DMS79 (cell line): ENCODE results near the gene BCDIN3D.
"Not testable (repeated sequence)": the region's sequence is repeated elsewhere in the genome, so short reads cannot be mapped to it uniquely, and the experiment has no call there.

ENCODE experiments used
- DNase-seq: peaks from one replicate; lab custom pipeline; 2025; lab: John Stamatoyannopoulos, UW

The BCDIN3D gene, protein sequence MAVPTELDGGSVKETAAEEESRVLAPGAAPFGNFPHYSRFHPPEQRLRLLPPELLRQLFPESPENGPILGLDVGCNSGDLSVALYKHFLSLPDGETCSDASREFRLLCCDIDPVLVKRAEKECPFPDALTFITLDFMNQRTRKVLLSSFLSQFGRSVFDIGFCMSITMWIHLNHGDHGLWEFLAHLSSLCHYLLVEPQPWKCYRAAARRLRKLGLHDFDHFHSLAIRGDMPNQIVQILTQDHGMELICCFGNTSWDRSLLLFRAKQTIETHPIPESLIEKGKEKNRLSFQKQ

DNA sequence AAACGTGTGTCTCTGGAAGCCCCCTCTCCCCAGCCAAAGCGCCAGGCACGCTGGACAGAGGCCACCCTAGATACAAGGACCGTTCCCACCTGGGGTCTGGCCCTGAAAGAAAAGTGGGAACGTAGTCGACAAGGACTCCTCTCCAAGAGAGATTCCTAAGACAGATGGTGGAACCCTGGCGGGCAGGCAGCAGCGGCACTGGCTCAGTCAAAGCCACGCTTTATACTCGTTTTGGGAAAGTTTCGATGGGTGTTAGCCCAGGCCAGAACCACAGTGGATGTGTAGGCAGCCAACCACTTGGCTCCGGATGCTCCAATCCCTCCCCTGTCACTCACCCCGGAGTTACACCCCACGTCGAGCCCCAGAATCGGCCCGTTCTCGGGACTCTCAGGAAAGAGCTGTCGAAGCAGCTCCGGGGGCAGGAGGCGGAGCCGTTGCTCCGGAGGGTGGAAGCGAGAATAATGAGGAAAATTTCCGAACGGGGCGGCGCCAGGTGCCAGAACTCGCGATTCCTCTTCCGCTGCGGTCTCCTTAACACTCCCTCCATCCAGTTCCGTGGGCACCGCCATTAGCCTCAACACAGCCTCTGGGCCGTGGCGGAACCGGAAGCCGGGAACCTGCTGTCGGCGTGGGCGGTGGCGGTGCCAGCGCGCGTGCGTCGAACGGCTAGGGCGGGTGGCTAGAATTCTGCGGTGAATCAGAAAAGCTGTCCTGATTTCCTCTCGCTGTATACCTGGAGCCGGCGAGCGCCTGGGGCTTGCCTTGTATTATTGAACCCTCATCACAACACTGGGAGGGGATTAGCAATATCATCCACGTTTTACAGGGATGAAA lies at the start of gene BCDIN3D:
BCDIN3D (minus strand) TSS at position 588 of the 834 bp plus-strand sequence; CDS start at position 569, 19 bp downstream.
- DNase-seq = peak; percentile 72

DNA sequence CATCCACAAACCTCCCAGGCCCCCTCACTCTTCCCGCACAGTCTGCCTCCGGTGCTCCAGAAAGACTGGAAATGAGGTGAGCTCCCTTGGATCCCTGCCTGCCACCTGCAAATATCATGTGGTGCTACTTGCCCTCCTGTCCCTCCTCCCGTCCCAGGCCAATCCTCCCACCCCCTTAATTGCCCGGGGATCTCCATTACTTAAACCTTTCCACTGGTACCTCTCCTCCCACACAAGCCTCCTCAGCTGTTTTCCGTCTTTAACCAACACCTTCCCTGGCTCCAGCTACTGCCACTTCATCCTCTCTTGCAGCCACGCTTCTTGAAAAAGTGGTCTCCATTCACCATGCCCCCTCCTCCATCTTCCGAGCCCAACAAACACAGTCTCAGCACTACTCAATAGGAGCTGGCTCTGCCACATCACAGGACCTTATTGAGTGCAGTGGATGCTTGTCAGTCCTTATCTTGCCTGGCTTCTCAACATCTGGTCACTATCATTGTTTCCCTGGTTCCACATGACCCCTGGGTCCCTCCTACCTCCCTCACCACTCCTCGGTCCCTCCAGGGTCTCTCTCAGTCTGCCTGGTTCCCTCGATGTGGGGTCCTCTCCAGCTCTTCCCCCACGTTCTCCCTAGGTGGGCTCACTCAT lies 49.3 kb upstream of the BCDIN3D start:
- DNase-seq = no peak

DNA sequence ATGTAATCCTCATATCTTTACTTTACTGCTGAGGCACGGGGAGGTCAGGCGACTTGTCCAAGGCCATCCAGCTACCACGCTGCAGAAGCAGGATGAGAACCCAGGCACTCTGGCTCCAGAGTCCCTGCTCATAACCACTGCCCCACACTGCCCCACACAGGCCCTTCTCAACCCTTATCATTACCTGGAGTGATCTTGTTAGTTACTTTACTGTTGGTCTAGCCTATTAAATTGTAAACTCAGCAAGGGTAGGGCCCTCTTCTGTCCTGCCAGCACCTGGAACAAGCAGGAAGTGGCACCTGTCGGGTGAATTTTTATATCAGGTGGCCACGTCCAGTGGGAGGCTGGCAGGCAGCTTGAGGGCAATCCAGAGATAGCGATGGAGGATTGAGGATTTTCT lies 48.6 kb upstream of the BCDIN3D start:
- DNase-seq = no peak

DNA sequence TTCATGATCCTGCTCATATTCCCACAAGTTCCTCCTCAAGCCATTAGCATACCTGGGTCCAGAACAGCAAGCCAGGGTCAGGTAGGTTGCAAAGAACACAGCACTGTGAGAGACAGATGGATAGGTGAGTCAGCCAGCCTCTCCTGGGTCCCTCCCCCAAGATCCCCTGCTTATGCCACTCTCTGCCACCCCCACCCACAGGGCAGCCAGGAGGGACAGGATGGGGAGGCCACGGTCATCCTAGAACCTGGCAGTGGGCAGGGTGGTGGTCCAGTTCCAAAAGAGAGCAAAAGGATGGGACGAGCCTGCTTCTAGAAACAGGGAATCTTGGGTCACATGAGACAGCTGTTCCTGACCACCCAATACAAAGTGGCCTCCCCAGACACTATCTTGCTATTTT lies 48.1 kb upstream of the BCDIN3D start:
- DNase-seq = no peak

DNA sequence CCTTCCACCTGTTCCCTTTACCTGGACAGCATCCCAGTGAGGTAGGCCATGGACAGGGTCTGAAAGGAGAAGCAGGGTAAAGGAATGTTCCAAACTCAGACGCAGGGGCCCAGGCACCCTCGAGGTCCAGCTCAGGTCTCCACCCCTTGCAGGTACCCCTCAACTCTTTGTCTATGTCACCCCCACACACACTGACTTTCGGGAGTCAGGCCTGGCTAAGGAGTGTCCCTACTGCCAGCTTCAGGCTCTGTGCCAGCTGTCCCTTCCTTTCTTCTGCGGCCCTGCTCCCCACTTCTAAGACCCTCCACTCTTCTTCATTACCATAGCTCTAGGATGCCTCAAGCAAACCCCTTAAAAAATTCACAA lies 47.2 kb upstream of the BCDIN3D start:
- DNase-seq = no peak

DNA sequence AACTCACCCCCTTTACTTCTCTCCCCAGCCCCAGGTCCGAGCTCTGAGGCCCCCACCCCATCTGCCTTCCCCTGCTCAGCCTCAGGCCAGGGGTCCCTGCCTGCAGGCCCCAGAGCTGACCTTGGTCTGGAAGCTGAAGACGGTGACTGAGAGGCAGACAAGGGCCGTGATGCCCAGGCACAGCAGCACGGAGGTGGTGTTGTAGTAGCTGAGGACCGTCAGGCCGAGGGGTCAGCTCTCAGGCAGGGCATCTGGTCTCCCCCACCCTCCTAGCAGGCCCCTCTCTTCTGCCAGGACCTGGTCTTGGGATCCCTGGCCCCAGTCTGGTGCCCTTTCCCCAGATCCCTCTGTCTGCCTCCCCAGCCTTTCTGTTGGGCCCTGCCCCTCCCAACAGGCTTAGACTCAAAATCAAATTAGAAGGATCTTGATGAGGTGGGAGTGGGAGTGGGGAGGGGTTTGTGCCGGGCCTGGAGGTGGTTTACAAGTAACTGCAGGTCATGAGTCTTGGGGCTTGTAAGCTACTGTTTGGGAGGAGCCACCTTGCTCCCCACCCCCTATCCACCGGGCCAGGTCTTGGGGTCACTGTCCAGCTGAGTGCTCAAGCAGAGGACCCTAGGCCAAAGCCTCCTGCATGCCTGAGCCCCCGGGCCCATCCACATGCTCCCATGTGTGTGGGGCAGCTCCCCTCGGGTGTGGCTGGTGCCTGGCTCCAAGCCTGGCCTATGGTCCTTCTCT lies 46.6 kb upstream of the BCDIN3D start:
- DNase-seq = no peak

DNA sequence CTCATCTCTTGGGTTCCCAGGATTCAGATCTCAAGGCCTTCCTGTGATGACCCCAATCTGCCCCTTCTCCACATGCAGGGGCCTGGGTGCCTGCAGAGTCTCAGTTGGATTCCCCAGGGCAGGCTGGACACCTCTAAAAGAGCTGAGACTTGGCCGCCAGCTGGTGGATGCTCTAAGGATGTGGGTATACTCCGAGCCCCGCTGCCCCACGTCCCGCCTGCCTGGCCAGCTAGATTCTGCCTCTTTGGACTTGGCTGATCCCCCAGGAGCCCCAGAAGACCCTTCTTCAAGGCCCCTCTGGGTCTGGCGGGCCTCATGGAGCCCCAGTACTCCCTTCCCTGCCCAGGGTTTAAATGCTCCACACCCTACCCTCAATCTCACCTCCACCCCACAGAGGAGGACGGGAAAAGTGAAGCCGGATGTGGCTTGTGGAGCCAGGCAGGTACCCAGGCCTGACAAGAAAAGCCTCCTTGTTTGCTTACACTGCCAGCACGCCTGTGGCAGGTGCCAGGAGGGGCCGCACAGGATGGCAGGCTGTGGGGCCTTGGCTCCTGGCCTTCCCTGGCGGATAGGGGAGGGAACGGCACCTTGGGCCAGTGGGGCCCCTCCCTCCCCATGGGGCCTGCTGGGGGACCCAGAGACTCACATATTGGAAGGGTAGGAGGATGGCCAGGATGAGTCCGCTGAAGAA lies 45.7 kb upstream of the BCDIN3D start:
- DNase-seq = no peak

DNA sequence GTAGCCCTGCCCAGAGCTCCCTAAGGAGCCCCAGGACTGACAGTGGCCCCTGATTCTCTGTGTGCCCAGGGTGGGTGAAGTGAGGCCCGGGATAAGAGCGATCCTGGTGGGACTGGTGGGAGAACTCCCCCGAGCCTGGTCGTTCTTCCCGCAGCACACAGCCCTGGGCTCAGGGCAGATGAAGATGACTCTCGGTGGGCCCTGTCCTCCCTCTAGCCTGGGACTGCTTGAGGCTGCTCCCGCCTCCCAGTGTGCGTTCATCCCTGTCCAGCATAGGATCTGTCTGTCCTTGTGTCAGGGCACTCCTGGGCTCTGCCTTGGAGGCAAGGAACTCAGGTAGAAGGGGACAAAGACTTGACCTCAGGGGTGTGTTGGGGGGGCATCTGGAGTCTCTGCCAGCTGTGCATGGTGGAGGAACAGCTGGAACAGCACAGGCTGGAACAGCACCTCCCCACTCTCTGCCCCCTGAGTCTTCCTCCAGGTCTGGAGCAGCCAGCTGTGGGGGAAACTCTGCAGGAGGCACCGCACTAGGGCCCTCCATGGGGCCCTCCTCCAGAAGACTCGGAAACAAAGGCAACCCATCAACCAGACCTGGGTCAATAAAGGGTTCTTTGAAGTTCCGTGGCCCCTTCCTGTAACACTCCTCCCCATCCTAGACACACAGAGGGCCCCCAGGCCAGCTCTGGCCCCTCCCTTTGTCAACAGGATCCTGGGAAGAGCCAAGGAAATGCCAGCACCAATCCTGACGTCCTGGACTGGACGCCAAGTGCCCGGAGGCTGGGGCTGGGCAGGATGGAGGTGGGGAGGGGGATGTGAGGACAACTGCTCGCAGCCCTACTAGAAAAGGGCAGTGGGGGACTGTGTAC lies 44.9 kb upstream of the BCDIN3D start:
- no peak for DNase-seq

DNA sequence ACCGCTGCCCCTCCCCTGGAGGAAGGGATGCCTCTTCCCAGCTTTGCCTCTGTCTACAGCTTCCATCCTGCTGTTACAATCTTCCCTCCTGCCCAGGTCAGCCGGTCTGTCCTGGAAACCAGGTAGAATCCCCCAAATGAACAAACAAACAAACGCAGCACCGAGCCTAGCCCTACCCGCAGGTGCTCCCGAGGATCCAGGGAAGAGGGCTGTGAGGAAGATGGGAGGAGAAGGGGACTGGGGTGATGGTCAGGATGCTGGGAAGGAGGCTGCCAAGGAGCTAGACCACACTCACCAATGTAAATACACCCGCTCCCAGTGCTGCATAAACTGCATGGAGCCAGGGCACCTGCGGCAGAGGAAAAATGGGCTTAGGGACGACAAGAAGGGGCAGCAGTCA lies 44.2 kb upstream of the BCDIN3D start:
- no peak for DNase-seq

DNA sequence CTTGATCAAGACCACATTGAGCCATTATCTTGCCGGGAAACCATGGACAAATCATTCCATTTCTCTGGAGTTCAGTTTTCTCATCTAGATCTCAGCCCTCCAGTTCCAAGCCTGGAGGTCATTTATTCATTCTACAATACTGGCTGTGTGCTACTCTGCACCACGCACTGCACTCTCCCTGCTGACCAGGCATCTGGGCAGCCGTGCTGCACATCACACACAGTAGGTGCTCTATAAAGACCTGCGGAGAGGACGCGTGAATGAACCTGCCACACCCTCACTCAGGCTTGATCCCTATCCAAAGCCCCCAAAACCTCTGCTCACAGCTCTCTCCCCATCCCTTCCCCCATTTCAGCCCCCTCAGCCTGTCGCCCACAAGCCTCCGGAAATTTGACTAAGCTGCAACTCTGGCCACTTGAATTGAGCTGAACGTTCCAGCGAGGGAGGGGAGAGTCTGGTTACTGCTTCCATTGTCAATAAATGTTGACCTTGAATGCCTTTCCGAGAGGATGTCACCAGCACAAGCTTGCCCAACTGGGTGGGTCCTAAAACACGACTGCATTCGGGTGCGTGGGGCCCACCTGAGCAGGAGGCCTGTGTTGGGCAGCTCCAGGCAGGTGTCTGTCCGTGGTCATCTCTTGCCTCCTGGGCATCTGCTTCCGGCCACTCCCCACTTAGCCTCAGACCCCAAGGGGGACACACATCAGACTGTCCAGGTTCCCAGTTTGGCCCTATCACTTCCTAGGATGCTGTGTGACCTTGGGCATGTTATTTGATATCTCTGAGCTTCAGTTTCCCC lies 43.0 kb upstream of the BCDIN3D start:
- DNase-seq = no peak

DNA sequence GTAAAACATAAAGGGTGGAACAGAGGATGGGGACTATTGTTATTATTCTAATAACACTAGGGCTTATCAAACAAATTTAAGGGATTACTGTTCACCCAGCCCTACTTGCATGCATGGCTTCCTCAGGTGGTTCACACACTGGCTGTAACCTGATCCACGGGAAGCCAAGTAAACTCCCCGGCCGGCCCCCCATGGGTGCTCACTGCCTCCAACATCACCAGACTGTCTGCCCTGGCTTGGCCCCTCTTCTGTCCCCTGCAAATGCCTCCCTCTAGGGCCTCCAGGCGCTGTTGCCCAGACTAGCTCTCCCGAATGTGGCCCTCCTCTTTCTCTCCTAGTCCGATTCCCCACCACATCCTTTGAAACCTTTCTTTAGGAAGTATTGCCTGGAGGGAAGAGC lies 42.2 kb upstream of the BCDIN3D start:
- no peak for DNase-seq

DNA sequence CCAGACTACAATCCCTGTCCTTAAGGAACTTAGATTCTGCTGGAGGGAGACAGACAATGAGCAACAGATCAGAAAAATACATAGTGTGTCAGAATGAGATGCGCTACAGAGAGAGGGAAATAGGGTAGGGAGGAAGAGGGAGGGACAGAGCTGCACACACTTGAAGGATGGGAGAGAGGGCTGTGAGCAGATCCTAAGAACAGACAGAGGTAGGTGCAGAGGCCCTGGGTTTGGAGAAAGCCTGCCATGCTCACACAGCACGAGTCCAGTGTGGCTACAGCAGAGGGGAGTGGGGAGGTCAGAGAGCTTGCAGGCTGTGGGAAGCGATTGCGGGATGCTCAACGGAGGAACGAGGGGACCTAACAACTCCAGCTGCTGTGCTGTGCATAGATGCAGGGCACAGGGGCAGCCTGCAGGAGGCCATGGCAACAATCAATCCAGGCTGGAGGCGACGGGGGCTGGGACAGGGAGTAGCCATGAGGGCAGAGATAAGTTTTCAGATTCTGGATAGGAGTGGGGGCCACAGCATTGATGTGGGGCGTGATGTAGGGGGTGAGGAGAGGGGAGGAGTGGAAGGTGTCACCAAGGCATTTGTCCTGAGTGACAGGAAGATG lies 40.1 kb upstream of the BCDIN3D start:
- DNase-seq = no peak

DNA sequence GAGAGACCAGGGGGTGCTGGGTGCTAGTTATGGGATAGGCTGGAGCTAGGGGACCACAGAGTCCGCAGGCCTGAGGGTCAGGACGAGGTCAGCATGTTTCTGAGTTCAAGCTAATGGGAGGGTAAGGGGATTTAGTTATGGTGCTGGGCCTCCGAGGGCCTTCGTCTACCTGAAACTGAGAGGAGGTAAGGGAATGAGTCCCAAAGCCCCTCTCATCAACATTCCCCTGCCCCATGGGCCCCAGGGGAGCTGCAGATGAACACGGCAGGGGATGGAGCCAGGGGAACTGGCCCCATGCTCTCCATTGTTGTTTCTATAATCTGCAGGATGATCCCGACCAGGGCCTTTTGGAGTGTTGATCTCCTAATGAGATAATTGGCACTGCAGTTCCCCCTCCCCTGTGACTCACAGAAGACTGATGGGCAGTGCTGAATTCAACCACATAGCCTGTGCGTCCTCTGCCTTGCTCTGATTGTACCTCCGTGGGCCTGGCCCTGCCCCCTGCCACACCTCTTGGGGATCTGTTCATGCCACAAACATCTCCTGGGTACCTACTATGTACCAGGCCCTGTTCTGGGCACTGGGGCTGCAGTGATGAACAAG lies 39.4 kb upstream of the BCDIN3D start:
- no peak for DNase-seq

DNA sequence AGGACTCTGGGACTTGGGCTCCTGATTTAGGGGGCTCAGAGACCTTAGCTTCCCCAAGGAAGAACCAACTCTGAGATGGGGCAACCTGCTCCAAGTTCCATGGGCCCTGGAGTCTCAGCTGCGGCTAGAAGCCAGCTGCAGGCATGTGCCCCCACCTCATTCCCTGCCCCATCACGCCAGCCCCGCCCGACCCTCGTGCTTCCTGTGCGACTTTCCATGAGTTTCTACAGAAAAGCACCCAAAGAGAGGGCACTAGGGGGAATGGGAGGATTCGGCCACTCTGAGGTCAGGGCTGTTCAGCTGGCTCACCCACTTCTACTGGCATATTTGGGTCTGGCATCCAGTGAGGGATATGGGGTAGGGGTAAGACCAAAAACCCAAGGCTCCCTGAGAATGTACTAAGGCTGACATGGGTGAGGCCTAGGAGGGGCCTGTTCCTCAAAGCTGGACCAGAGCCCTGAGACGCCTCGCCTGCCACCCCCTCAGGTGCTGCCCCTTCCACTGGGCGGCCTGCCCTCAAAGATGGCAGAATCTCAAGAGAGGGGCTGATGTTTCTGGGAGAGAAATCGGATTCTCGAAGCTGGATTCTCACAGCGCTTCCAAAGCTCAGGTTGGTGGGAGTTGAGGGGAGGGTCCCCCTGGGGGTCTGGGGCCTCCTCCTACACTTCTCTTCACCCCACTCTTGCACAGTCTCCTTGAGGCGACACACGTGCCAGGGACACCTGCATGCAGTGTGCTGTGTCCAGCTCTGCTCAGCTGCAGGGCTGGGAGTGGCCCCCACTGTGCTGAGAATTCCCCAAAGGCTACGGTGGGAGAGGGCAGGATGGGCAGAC lies 38.7 kb upstream of the BCDIN3D start:
- DNase-seq = no peak

DNA sequence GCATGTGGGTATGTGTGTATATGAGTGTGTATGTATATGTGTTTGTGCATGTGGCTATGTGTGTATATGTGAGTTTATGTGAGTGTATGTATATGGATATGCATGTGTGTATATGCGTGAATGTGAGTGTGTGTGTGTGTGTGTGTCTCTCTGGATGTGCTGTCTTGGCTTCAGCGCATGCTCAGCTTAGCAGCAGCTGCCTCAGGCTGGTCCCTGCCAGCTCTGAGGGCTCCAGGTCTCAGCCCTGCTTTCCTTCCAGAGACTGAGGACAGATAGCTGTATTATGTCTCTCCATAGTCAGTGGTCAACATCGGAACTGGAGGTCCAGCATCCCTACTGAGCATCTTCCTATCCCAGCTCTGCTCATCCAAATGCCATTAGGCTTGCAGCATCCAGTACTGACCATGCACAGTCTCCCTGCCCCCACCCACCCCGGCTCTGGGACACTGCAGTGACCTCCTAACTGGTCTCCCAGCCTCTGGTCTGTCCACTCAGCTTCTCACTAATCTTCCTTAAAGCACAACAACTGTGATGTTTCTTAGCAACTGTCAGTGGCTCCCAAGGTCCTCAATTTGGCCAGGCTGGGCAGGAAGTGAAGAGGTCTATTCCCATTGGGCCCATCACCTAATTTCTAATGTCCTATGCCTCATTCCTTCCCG lies 38.0 kb upstream of the BCDIN3D start:
- DNase-seq = no peak

DNA sequence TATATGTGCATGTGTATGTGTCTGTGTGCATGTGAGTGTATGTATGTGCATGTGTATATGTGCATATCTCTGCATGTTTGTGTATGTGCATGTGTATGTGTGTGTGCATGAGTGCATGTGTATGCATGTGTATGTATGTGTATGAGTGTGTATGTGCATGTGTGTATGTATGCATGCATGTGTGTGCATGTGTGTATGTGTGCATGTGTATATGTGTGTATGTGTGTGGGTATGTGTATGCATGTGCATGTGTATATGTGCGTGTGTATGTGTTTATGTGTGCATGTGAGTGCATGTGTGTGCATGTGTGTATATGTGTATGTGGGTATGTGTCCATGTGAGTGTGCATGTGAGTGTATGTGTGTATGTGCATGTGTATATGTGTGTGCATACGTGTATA lies 36.2 kb upstream of the BCDIN3D start:
- not testable (repeated sequence) for DNase-seq

DNA sequence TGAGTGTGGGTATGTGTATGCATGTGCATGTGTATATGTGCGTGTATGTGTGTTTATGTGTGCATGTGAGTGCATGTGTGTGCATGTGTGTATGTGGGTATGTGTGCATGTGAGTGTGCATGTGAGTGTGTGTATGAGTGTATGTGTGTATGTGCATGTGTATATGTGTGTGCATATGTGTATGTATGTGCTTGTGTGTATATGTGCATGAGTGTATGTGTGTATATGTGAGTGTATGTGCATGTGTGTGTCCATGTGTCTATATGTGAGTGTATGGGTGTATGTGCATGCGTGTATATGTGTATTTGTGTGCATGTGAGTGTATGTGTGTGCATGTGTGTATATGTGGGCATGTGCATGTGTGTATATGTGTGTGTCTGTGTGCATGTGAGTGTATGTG lies 35.1 kb upstream of the BCDIN3D start:
- no peak for DNase-seq

DNA sequence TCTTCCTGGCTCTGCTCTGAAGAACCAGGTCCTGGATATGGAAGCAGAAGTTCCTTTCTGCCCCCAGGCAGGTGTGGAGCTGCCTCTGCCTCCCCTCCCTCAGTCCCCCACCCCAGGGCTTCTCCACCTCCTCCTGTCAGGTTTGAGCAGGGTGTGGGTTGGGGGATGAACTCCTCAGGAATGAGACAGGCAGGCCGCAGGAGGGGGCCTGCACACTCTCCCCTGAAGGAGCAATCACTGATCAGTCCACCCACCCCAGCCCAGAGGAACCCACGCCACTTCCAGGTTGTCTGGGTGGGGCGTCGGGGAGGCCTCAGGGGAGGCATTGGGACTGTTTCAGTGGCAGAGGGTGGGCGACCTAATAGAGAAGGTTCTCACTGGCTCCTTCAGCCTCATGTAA lies 34.2 kb upstream of the BCDIN3D start:
- DNase-seq = no peak
